ENCODE results near the gene MRPL46. TPM values are rescaled to one million over a fixed set of nuclear protein-coding genes. Genes with fewer than 3 reads are reported as not detected.

MRPL46 gene
- total and polyA plus RNA-seq, 2 of the 8 experiments (the other 6 are each of a cell fraction or from before 2014, with no cell fraction given), result 17.2 to 24.5 TPM

GRCh38 chr15:88428805-88429605, 38.2 kb downstream of the MRPL46 start:
- Histone ChIP-seq H2BK12ac (ENCODE audit: low read depth, low read length) (no peak overlapping the region), H3K36me3 (ENCODE audit: control insufficient read depth in 2 of 4, insufficient read depth in 4 of 4, low read length in 3 of 4) (no peaks in the 10 kb centered on the region), H3K27me3 (replicated peaks in 1 of 4; ENCODE audit: control insufficient read depth in 3 of 4, extremely low read depth in 1 of 4, insufficient read depth in 3 of 4, low read length in 3 of 4) (no peaks in the 10 kb centered on the region), H3K23ac (ENCODE audit: insufficient read length) (no peak overlapping the region), H2BK5ac (ENCODE audit: low read depth, low read length) (no peak overlapping the region), H2BK120ac (replicated peaks; ENCODE audit: low read depth, low read length) (no peak overlapping the region), H3K9me3 (ENCODE audit: insufficient read depth in 2 of 2, low read depth in 1 of 2, low read length in 1 of 2) (no peaks in the 10 kb centered on the region), H3K9ac (replicated peaks in 1 of 4; ENCODE audit: extremely low read depth in 1 of 4, low read depth in 3 of 4, low read length in 3 of 4) (no peak overlapping the region), H3K4me3 (ENCODE audit: extremely low read depth in 1 of 4, insufficient read depth in 2 of 4, low read depth in 3 of 4, low read length in 4 of 4) (no peak overlapping the region), H3K79me2 (ENCODE audit: control insufficient read depth in 1 of 2, insufficient read depth in 2 of 2, low read length in 2 of 2) (no peaks in the 10 kb centered on the region), H4K5ac (ENCODE audit: insufficient read length, low read depth, low read length) (no peak overlapping the region), H4K20me1 (replicated peaks in 1 of 2; ENCODE audit: control insufficient read depth in 1 of 2, insufficient read depth in 2 of 2, low read length in 2 of 2) (no peaks in the 10 kb centered on the region), H2BK15ac (ENCODE audit: low read length) (no peak overlapping the region), H3K14ac (ENCODE audit: insufficient read length) (no peak overlapping the region), H2AFZ (ENCODE audit: low read length) (no peak overlapping the region), H3K23me2 (ENCODE audit: low read depth, low read length) (no peaks in the 10 kb centered on the region; the same call in 1 of the 2 replicates), H3K18ac (ENCODE audit: extremely low read depth, low read length) (no peak overlapping the region), H4K91ac (replicated peaks; ENCODE audit: insufficient read length, low read length) (no peak overlapping the region), H4K8ac (ENCODE audit: extremely low read depth, insufficient read depth, low read length) (no peak overlapping the region), H3K27ac (ENCODE audit: low read depth, low read length) (no peak overlapping the region), H2AK5ac (ENCODE audit: low read depth, low read length) (no peak overlapping the region), H3K79me1 (ENCODE audit: low read depth, low read length) (no peaks in the 10 kb centered on the region), H3K56ac (replicated peaks; ENCODE audit: insufficient read length, low read depth, low read length) (no peak overlapping the region), H3K4ac (replicated peaks; ENCODE audit: insufficient read length, low read depth, low read length) (no peak overlapping the region), H3K4me1 (replicated peaks in 1 of 4; ENCODE audit: control insufficient read depth in 3 of 4, insufficient read depth in 4 of 4, low read length in 3 of 4) (peaks cover 0 to 6% (median under 1%) of the 10 kb centered on the region in 4 experiments; a peak in 3 of 7 replicates), H3K4me2 (ENCODE audit: insufficient read depth in 1 of 2, low read depth in 2 of 2, low read length in 2 of 2) (no peak overlapping the region), H2BK20ac (ENCODE audit: low read length) (no peak overlapping the region)
- ChIA-PET POLR2A (ENCODE audit: partially characterized antibody) (no interaction called here), CTCF (ENCODE audit: partially characterized antibody) (interaction anchor here (0.8 to 2.2 kb wide), 5 partner anchors 11 to 187 kb away, joined by 3 to 5 read pairs (median 4); no protein-coding TSS in a partner anchor)
- no peak for DNase-seq (ENCODE audit: low read depth in 1 of 2, low spot score in 2 of 2)
- no peak for FAIRE-seq
- 92% methylated on average over 12 of the region's 12 CpGs; no CpG with 5 or more reads in 1 of the 2 experiments for WGBS, 2 experiments (ENCODE audit: extremely low coverage in 1 of 2, insufficient coverage in 1 of 2, insufficient read length in 1 of 2, insufficient replicate concordance in 2 of 2, low coverage in 1 of 2, low lambda C conversion rate in 2 of 2, missing lambda C conversion rate in 1 of 2)
- TF ChIP-seq BACH1 (IDR thresholded peaks at IDR 0.05; ENCODE audit: low read length) (no peak), TBP (IDR thresholded peaks at IDR 0.05; ENCODE audit: low read depth, low read length) (no peak), TEAD4 (IDR thresholded peaks at IDR 0.05; ENCODE audit: low read depth, low read length) (no peak), HDAC6 (IDR thresholded peaks at IDR 0.05; ENCODE audit: low read depth, low read length) (no peak), CTBP2 (IDR thresholded peaks at IDR 0.05; ENCODE audit: borderline replicate concordance, insufficient read depth, insufficient read length, low read length) (no peak)

Data from H1 (cell line).